Vagina (tissue), 2 donors: Measurements from ENCODE around the gene AGBL4.

Experiments used
- POLR2A ChIP-seq, 2 donors: fragments of 450-650 bp; IDR thresholded peaks; one replicate each; pipeline ENCODE4 v1.6.1; 2017; ENCODE audit warnings: antibody characterized with exemption in 2 of 2, mild to moderate bottlenecking in 2 of 2, moderate library complexity in 2 of 2
- POLR2AphosphoS5 ChIP-seq, 2 donors: sonication (generic); formaldehyde crosslinking; IDR thresholded peaks; one replicate each; pipeline ENCODE4 v1.9.0; 2017; ENCODE audit warnings: antibody characterized with exemption in 2 of 2, mild to moderate bottlenecking in 2 of 2, low read depth in 1 of 2; ENCODE audit not compliant: insufficient read depth in 1 of 2
- TF ChIP-seq, protein P1 (sequence below), 3 experiments: fragments of 450-650 bp in 2 of 3; fragments of 200-600 bp in 1 of 3; sonication (generic) in 1 of 3; IDR thresholded peaks; one replicate each; pipeline ENCODE4 v1.5.1; 2017 to 2019; ENCODE audit warnings: antibody characterized with exemption in 3 of 3, mild to moderate bottlenecking in 2 of 3, moderate library complexity in 2 of 3

DNA sequence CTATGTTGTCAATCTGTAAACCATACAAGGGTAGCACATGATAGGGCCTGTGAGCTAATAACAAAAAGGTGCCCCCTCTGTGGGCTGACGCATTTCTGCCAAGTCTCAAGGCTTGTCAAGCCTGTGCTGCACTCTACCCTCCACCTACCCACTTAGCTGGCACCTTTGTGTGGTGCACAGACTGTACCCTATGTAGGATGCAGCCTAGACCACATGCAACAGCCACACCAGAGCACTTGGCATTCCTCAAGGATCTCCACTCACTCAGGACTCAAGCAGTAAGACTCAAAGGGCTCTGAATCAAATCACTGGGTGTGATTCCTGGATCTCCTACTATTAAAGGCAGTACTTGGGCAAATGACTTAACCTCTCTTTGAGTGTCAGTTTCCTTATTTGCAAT is 1380.6 kb downstream of the AGBL4 start:
- TF ChIP-seq, protein P1, sequence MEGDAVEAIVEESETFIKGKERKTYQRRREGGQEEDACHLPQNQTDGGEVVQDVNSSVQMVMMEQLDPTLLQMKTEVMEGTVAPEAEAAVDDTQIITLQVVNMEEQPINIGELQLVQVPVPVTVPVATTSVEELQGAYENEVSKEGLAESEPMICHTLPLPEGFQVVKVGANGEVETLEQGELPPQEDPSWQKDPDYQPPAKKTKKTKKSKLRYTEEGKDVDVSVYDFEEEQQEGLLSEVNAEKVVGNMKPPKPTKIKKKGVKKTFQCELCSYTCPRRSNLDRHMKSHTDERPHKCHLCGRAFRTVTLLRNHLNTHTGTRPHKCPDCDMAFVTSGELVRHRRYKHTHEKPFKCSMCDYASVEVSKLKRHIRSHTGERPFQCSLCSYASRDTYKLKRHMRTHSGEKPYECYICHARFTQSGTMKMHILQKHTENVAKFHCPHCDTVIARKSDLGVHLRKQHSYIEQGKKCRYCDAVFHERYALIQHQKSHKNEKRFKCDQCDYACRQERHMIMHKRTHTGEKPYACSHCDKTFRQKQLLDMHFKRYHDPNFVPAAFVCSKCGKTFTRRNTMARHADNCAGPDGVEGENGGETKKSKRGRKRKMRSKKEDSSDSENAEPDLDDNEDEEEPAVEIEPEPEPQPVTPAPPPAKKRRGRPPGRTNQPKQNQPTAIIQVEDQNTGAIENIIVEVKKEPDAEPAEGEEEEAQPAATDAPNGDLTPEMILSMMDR (IDR thresholded peaks at IDR 0.05) = no peak
- TF ChIP-seq POLR2AphosphoS5 (IDR thresholded peaks at IDR 0.05; ENCODE audit: insufficient read depth in 1 of 2, low read depth in 1 of 2) (no peak), POLR2A (IDR thresholded peaks at IDR 0.05) (no peak)
